ENCODE data around the gene USH2A. TPM values are rescaled to one million over a fixed set of nuclear protein-coding genes. Genes with fewer than 3 reads are reported as not detected.

The USH2A gene
- polyA plus RNA-seq, 2 of the 4 experiments (the other 2 are of a cell fraction), result not detected

DNA sequence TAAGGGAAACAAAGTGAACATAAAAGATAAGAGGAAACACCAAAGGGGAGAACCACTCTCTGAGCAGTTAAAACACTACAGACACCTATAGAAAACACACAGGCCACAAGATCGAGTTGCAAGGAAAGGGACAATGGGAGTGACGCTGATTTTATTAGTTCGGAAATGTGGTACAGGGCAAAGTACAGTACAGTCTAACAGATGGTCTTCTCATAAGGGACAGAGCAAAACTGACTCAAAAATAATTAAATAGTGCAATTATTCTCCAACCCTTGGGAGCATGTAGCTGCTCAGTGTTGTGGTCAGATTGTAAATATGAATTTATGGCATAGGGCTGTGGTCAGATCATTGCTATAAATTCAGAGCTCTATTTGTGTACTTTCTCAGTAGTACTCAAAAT, 352.0 kb downstream of the USH2A start:
- DNase-seq (ENCODE audit: low read depth in 1 of 2, low spot score in 1 of 2), result no peak
- no peak overlapping the region for H3K27ac ChIP-seq
- H3K9me3 ChIP-seq, result no peaks in the 10 kb centered on the region
- ATAC-seq, result no peak
- TF ChIP-seq NFE2L2 (conservative IDR thresholded peaks at IDR 0.05; ENCODE audit: low read length) (no peak), ZSCAN20 (CRISPR knock-in tag; IDR thresholded peaks at IDR 0.05) (no peak), HOXB5 (CRISPR knock-in tag; IDR thresholded peaks at IDR 0.05) (no peak), CHD4 (IDR thresholded peaks at IDR 0.05; ENCODE audit: borderline replicate concordance) (no peak), TP53 (CRISPR knock-in tag; IDR thresholded peaks at IDR 0.05) (no peak), FOSL2 (IDR thresholded peaks at IDR 0.05) (no peak), FOSL2 (CRISPR knock-in tag; IDR thresholded peaks at IDR 0.05) (no peak), POLR2A (IDR thresholded peaks at IDR 0.05; ENCODE audit: low read length) (no peak), HOXB13 (CRISPR knock-in tag; IDR thresholded peaks at IDR 0.05; ENCODE audit: low read depth) (no peak)
- WGBS (ENCODE audit: missing lambda C conversion rate), result 9% methylated on average over 3 of the region's 3 CpGs
- H3K4me1 ChIP-seq, result no peaks in the 10 kb centered on the region
- CTCF ChIA-PET, result interaction anchor here (0.9 kb wide), 1 partner anchor 789 kb away, joined by 3 read pairs; no protein-coding TSS in a partner anchor
- H3K4me2 ChIP-seq, result no peak overlapping the region
- POLR2A ChIA-PET, result no interaction called here
- no peak for FAIRE-seq
- no peak overlapping the region for H3K4me3 ChIP-seq

DNA sequence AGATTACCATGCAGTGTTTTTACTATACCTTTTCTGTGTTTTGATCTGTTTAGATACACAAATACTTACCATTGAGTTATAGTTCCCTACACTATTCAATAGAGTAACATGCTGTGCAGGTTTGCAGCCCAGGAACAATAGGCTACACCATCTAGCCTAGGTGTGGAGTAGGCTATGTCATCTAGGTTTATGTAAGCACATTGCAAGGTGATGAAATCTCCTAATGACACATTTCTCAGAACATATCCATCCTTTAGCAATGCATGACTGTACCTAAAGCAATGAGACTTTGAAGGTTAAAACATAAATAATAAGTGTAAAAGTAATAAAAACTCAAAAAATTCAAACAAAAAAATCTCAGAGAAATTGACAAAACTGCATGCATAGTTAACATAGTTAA, 358.6 kb downstream of the USH2A start:
- POLR2A ChIA-PET, result no interaction called here
- no peaks in the 10 kb centered on the region for H3K4me1 ChIP-seq
- H3K9me3 ChIP-seq, result no peaks in the 10 kb centered on the region
- ATAC-seq (no peak), FAIRE-seq (no peak), DNase-seq (ENCODE audit: low read depth in 1 of 2, low spot score in 1 of 2) (no peak)
- CTCF ChIA-PET, result no interaction called here
- no peak overlapping the region for H3K4me3 ChIP-seq
- no peak overlapping the region for H3K4me2 ChIP-seq
- TF ChIP-seq RARB (CRISPR knock-in tag; IDR thresholded peaks at IDR 0.05) (no peak), EP300 (IDR thresholded peaks at IDR 0.05) (no peak), POLR2A (IDR thresholded peaks at IDR 0.05; ENCODE audit: low read length) (no peak), ZC3H11A (IDR thresholded peaks at IDR 0.05) (no peak), PHF8 (IDR thresholded peaks at IDR 0.05; ENCODE audit: borderline replicate concordance, low read depth) (no peak), ZSCAN20 (CRISPR knock-in tag; IDR thresholded peaks at IDR 0.05) (no peak), NFE2L2 (conservative IDR thresholded peaks at IDR 0.05; ENCODE audit: low read length) (no peak), HDAC2 (IDR thresholded peaks at IDR 0.05) (no peak), TFCP2L1 (CRISPR knock-in tag; IDR thresholded peaks at IDR 0.05) (no peak), CHD2 (IDR thresholded peaks at IDR 0.05; ENCODE audit: low read length, partially characterized antibody) (no peak), FOSL2 (IDR thresholded peaks at IDR 0.05) (no peak), FOSL2 (CRISPR knock-in tag; IDR thresholded peaks at IDR 0.05) (no peak), RFX5 (IDR thresholded peaks at IDR 0.05) (no peak), MYC (IDR thresholded peaks at IDR 0.05; ENCODE audit: borderline replicate concordance, low read length) (no peak)
- TF ChIP-seq, protein P1, sequence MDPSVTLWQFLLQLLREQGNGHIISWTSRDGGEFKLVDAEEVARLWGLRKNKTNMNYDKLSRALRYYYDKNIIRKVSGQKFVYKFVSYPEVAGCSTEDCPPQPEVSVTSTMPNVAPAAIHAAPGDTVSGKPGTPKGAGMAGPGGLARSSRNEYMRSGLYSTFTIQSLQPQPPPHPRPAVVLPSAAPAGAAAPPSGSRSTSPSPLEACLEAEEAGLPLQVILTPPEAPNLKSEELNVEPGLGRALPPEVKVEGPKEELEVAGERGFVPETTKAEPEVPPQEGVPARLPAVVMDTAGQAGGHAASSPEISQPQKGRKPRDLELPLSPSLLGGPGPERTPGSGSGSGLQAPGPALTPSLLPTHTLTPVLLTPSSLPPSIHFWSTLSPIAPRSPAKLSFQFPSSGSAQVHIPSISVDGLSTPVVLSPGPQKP (IDR thresholded peaks at IDR 0.05; ENCODE audit: low read depth, low read length), result no peak
- TF ChIP-seq, protein P2, sequence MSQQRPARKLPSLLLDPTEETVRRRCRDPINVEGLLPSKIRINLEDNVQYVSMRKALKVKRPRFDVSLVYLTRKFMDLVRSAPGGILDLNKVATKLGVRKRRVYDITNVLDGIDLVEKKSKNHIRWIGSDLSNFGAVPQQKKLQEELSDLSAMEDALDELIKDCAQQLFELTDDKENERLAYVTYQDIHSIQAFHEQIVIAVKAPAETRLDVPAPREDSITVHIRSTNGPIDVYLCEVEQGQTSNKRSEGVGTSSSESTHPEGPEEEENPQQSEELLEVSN (IDR thresholded peaks at IDR 0.05; ENCODE audit: borderline replicate concordance, low read depth), result no peak
- TF ChIP-seq, protein P3, sequence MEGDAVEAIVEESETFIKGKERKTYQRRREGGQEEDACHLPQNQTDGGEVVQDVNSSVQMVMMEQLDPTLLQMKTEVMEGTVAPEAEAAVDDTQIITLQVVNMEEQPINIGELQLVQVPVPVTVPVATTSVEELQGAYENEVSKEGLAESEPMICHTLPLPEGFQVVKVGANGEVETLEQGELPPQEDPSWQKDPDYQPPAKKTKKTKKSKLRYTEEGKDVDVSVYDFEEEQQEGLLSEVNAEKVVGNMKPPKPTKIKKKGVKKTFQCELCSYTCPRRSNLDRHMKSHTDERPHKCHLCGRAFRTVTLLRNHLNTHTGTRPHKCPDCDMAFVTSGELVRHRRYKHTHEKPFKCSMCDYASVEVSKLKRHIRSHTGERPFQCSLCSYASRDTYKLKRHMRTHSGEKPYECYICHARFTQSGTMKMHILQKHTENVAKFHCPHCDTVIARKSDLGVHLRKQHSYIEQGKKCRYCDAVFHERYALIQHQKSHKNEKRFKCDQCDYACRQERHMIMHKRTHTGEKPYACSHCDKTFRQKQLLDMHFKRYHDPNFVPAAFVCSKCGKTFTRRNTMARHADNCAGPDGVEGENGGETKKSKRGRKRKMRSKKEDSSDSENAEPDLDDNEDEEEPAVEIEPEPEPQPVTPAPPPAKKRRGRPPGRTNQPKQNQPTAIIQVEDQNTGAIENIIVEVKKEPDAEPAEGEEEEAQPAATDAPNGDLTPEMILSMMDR (IDR thresholded peaks at IDR 0.05), result no peak
- H3K27ac ChIP-seq, result no peak overlapping the region

DNA sequence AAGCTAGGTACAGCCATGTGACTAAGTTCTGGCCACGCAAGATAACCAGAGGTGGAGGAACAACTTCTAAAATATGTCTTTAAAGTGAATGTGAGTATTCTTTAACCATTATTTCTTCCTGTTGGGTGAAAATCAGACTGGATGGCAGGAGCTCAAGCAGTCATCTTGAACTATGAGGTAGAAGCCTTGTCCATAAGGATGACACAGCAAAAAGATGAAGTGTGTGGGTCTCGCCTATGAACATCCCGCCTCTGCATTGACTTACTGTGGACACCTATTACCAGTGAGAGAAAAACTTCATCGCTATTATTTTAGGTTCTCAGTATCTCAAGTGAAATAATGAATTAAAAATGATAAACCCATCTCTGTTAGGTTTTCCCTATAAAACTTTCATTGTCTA, 365.3 kb downstream of the USH2A start:
- FAIRE-seq, result no peak
- Histone ChIP-seq H3K27ac (no peak overlapping the region), H3K4me2 (no peak overlapping the region), H3K9me3 (no peaks in the 10 kb centered on the region), H3K4me1 (no peaks in the 10 kb centered on the region), H3K4me3 (no peak overlapping the region)
- ATAC-seq, result no peak
- no peak for DNase-seq (ENCODE audit: low read depth in 1 of 2, low spot score in 1 of 2)
- CTCF ChIA-PET, result no interaction called here
- 49% methylated on average over 4 of the region's 4 CpGs for WGBS (ENCODE audit: missing lambda C conversion rate)
- POLR2A ChIA-PET, result no interaction called here
- no peak for TF ChIP-seq EHMT2 (IDR thresholded peaks at IDR 0.05; ENCODE audit: low read depth)
- no peak for TF ChIP-seq SMC3 (IDR thresholded peaks at IDR 0.05)
- TF ChIP-seq FOSB (CRISPR knock-in tag; IDR thresholded peaks at IDR 0.05), result no peak
- TF ChIP-seq JUN (IDR thresholded peaks at IDR 0.05), result no peak
- TF ChIP-seq RAD21 (conservative IDR thresholded peaks at IDR 0.05 in 1 of 2, IDR thresholded peaks at IDR 0.05 in 1 of 2), result no peak
- no peak for TF ChIP-seq CHD2 (IDR thresholded peaks at IDR 0.05; ENCODE audit: low read length, partially characterized antibody)
- no peak for TF ChIP-seq TFCP2L1 (CRISPR knock-in tag; IDR thresholded peaks at IDR 0.05)
- peak; percentile 60 for TF ChIP-seq MAFK (IDR thresholded peaks at IDR 0.05; ENCODE audit: partially characterized antibody)
- TF ChIP-seq POLR2A (IDR thresholded peaks at IDR 0.05; ENCODE audit: low read length), result no peak
- no peak for TF ChIP-seq NR3C1 (IDR thresholded peaks at IDR 0.05)
- TF ChIP-seq EP300 (IDR thresholded peaks at IDR 0.05), result no peak
- TF ChIP-seq, protein P4, sequence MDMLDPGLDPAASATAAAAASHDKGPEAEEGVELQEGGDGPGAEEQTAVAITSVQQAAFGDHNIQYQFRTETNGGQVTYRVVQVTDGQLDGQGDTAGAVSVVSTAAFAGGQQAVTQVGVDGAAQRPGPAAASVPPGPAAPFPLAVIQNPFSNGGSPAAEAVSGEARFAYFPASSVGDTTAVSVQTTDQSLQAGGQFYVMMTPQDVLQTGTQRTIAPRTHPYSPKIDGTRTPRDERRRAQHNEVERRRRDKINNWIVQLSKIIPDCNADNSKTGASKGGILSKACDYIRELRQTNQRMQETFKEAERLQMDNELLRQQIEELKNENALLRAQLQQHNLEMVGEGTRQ (IDR thresholded peaks at IDR 0.05), result no peak
- TF ChIP-seq, protein P5, sequence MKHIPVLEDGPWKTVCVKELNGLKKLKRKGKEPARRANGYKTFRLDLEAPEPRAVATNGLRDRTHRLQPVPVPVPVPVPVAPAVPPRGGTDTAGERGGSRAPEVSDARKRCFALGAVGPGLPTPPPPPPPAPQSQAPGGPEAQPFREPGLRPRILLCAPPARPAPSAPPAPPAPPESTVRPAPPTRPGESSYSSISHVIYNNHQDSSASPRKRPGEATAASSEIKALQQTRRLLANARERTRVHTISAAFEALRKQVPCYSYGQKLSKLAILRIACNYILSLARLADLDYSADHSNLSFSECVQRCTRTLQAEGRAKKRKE (CRISPR knock-in tag; IDR thresholded peaks at IDR 0.05; ENCODE audit: low read depth), result no peak
- peak; percentile 55 for TF ChIP-seq NFE2L2 (conservative IDR thresholded peaks at IDR 0.05; ENCODE audit: low read length)
- TF ChIP-seq ZC3H11A (IDR thresholded peaks at IDR 0.05), result no peak
